GM23338 (cell line): ENCODE data around the gene NF1.

Experiments used
- CREB1 ChIP-seq: fragments of 250-450 bp; sonication (Bioruptor Pico); IDR thresholded peaks from 2 replicates; pipeline ENCODE4 v1.5.0; 2020; ENCODE audit warnings: low read depth, mild to moderate bottlenecking, moderate library complexity
- EZH2 ChIP-seq: fragments of 200-600 bp; sonication (generic); IDR thresholded peaks from one replicate; pipeline ENCODE4 v1.8.0; 2017; ENCODE audit warnings: antibody characterized with exemption, mild to moderate bottlenecking, low read depth; ENCODE audit not compliant: unreplicated experiment
- EZH2phosphoT487 ChIP-seq: fragments of 200-600 bp; sonication (generic); IDR thresholded peaks from one replicate; pipeline ENCODE4 v1.8.1; 2018; ENCODE audit warnings: antibody characterized with exemption; ENCODE audit not compliant: unreplicated experiment
- JUNB ChIP-seq: IDR thresholded peaks from one replicate; pipeline ENCODE4 v1.6.1; 2016; ENCODE audit warnings: antibody characterized with exemption; ENCODE audit not compliant: unreplicated experiment
- NANOG ChIP-seq: IDR thresholded peaks from 2 replicates; pipeline ENCODE4 v1.6.1; 2016; ENCODE audit warnings: antibody characterized with exemption, borderline replicate concordance
- POLR2AphosphoS5 ChIP-seq: IDR thresholded peaks from 2 replicates; pipeline ENCODE4 v1.6.1; 2016; ENCODE audit warnings: antibody characterized with exemption, low read depth
- STAT1 ChIP-seq: IDR thresholded peaks from one replicate; pipeline ENCODE4 v1.6.1; 2016; ENCODE audit warnings: antibody characterized with exemption; ENCODE audit not compliant: unreplicated experiment
- ZNF114 ChIP-seq: fragments of 250-450 bp; sonication (Bioruptor Pico); IDR thresholded peaks from 2 replicates; pipeline ENCODE4 v1.5.0; 2020; ENCODE audit warnings: mild to moderate bottlenecking, moderate library complexity
- ZNF331 ChIP-seq: fragments of 250-450 bp; sonication (Bioruptor Pico); IDR thresholded peaks from 2 replicates; pipeline ENCODE4 v1.5.0; 2020; ENCODE audit warnings: low read depth, mild to moderate bottlenecking, moderate library complexity
- TF ChIP-seq, protein P1 (sequence below), 2 experiments: fragments of 200-600 bp in 1 of 2; sonication (generic) in 1 of 2; conservative IDR thresholded peaks; 2 replicates each; pipeline versions ENCODE4 v1.5.1 to v1.6.1; 2016 to 2017; ENCODE audit warnings: antibody characterized with exemption in 2 of 2, low read depth in 2 of 2, mild to moderate bottlenecking in 2 of 2, moderate library complexity in 1 of 2
- TF ChIP-seq, protein P2 (sequence below): IDR thresholded peaks from one replicate; pipeline ENCODE4 v1.6.1; 2018; ENCODE audit warnings: antibody characterized with exemption; ENCODE audit not compliant: unreplicated experiment
- TF ChIP-seq, protein P3 (sequence below): fragments of 250-450 bp; sonication (Bioruptor Pico); IDR thresholded peaks from 2 replicates; pipeline ENCODE4 v1.5.0; 2020; ENCODE audit warnings: mild to moderate bottlenecking, moderate library complexity
- TF ChIP-seq, protein P4 (sequence below): IDR thresholded peaks from 2 replicates; pipeline ENCODE4 v1.6.1; 2016; ENCODE audit warnings: antibody characterized with exemption

DNA sequence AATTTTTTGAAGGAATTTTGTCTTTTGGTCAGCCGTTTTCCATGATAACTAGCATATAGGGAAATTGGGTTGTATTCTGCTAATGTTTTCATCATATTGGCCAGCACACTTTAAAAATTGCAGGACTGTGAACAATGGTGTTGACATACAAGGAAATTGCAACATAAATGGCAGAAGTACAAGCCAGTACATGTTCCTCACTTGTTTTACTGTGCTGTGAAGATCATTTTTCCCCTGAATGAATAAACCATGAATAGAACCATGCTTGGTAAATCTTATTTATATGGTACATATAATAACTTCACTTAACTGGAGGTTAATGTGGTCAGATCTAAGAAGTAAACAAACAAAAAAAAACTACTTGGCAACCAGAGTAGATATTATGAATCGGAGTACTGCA is 179.5 kb downstream of the NF1 start:
- TF ChIP-seq, protein P1, sequence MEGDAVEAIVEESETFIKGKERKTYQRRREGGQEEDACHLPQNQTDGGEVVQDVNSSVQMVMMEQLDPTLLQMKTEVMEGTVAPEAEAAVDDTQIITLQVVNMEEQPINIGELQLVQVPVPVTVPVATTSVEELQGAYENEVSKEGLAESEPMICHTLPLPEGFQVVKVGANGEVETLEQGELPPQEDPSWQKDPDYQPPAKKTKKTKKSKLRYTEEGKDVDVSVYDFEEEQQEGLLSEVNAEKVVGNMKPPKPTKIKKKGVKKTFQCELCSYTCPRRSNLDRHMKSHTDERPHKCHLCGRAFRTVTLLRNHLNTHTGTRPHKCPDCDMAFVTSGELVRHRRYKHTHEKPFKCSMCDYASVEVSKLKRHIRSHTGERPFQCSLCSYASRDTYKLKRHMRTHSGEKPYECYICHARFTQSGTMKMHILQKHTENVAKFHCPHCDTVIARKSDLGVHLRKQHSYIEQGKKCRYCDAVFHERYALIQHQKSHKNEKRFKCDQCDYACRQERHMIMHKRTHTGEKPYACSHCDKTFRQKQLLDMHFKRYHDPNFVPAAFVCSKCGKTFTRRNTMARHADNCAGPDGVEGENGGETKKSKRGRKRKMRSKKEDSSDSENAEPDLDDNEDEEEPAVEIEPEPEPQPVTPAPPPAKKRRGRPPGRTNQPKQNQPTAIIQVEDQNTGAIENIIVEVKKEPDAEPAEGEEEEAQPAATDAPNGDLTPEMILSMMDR (conservative IDR thresholded peaks at IDR 0.05; ENCODE audit: low read depth in 2 of 2) = no peak
- TF ChIP-seq, protein P2, sequence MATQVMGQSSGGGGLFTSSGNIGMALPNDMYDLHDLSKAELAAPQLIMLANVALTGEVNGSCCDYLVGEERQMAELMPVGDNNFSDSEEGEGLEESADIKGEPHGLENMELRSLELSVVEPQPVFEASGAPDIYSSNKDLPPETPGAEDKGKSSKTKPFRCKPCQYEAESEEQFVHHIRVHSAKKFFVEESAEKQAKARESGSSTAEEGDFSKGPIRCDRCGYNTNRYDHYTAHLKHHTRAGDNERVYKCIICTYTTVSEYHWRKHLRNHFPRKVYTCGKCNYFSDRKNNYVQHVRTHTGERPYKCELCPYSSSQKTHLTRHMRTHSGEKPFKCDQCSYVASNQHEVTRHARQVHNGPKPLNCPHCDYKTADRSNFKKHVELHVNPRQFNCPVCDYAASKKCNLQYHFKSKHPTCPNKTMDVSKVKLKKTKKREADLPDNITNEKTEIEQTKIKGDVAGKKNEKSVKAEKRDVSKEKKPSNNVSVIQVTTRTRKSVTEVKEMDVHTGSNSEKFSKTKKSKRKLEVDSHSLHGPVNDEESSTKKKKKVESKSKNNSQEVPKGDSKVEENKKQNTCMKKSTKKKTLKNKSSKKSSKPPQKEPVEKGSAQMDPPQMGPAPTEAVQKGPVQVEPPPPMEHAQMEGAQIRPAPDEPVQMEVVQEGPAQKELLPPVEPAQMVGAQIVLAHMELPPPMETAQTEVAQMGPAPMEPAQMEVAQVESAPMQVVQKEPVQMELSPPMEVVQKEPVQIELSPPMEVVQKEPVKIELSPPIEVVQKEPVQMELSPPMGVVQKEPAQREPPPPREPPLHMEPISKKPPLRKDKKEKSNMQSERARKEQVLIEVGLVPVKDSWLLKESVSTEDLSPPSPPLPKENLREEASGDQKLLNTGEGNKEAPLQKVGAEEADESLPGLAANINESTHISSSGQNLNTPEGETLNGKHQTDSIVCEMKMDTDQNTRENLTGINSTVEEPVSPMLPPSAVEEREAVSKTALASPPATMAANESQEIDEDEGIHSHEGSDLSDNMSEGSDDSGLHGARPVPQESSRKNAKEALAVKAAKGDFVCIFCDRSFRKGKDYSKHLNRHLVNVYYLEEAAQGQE = no peak
- TF ChIP-seq EZH2 (no peak), CREB1 (CRISPR knock-in tag) (no peak), POLR2AphosphoS5 (no peak), JUNB (no peak), EZH2phosphoT487 (no peak), STAT1 (no peak), ZNF114 (CRISPR knock-in tag) (no peak), ZNF331 (CRISPR knock-in tag) (no peak), NANOG (no peak)
- TF ChIP-seq, protein P3, sequence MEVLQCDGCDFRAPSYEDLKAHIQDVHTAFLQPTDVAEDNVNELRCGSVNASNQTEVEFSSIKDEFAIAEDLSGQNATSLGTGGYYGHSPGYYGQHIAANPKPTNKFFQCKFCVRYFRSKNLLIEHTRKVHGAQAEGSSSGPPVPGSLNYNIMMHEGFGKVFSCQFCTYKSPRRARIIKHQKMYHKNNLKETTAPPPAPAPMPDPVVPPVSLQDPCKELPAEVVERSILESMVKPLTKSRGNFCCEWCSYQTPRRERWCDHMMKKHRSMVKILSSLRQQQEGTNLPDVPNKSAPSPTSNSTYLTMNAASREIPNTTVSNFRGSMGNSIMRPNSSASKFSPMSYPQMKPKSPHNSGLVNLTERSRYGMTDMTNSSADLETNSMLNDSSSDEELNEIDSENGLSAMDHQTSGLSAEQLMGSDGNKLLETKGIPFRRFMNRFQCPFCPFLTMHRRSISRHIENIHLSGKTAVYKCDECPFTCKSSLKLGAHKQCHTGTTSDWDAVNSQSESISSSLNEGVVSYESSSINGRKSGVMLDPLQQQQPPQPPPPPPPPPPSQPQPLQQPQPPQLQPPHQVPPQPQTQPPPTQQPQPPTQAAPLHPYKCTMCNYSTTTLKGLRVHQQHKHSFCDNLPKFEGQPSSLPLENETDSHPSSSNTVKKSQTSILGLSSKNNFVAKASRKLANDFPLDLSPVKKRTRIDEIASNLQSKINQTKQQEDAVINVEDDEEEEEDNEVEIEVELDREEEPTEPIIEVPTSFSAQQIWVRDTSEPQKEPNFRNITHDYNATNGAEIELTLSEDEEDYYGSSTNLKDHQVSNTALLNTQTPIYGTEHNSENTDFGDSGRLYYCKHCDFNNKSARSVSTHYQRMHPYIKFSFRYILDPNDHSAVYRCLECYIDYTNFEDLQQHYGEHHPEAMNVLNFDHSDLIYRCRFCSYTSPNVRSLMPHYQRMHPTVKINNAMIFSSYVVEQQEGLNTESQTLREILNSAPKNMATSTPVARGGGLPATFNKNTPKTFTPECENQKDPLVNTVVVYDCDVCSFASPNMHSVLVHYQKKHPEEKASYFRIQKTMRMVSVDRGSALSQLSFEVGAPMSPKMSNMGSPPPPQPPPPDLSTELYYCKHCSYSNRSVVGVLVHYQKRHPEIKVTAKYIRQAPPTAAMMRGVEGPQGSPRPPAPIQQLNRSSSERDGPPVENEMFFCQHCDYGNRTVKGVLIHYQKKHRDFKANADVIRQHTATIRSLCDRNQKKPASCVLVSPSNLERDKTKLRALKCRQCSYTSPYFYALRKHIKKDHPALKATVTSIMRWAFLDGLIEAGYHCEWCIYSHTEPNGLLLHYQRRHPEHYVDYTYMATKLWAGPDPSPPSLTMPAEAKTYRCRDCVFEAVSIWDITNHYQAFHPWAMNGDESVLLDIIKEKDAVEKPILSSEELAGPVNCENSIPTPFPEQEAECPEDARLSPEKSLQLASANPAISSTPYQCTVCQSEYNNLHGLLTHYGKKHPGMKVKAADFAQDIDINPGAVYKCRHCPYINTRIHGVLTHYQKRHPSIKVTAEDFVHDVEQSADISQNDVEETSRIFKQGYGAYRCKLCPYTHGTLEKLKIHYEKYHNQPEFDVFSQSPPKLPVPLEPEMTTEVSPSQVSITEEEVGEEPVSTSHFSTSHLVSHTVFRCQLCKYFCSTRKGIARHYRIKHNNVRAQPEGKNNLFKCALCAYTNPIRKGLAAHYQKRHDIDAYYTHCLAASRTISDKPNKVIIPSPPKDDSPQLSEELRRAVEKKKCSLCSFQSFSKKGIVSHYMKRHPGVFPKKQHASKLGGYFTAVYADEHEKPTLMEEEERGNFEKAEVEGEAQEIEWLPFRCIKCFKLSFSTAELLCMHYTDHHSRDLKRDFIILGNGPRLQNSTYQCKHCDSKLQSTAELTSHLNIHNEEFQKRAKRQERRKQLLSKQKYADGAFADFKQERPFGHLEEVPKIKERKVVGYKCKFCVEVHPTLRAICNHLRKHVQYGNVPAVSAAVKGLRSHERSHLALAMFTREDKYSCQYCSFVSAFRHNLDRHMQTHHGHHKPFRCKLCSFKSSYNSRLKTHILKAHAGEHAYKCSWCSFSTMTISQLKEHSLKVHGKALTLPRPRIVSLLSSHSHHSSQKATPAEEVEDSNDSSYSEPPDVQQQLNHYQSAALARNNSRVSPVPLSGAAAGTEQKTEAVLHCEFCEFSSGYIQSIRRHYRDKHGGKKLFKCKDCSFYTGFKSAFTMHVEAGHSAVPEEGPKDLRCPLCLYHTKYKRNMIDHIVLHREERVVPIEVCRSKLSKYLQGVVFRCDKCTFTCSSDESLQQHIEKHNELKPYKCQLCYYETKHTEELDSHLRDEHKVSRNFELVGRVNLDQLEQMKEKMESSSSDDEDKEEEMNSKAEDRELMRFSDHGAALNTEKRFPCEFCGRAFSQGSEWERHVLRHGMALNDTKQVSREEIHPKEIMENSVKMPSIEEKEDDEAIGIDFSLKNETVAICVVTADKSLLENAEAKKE (CRISPR knock-in tag) = no peak
- TF ChIP-seq, protein P4, sequence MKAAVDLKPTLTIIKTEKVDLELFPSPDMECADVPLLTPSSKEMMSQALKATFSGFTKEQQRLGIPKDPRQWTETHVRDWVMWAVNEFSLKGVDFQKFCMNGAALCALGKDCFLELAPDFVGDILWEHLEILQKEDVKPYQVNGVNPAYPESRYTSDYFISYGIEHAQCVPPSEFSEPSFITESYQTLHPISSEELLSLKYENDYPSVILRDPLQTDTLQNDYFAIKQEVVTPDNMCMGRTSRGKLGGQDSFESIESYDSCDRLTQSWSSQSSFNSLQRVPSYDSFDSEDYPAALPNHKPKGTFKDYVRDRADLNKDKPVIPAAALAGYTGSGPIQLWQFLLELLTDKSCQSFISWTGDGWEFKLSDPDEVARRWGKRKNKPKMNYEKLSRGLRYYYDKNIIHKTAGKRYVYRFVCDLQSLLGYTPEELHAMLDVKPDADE = no peak
